Left ventricle myocardium inferior (tissue), 1 donor: Measurements from ENCODE around the gene ZNF487. TPM values are rescaled to one million over a fixed set of nuclear protein-coding genes. Genes with fewer than 3 reads are reported as not detected.

Experiments
- DNase-seq: peaks from one replicate; pipeline ENCODE4 v3.0.0-alpha.2; 2020
- H3K27ac ChIP-seq: fragments of 200-600 bp; replicated peaks from 2 replicates; pipeline ENCODE4 v1.8.0; 2021
- H3K27me3 ChIP-seq: fragments of 200-600 bp; 2 replicates; pipeline ENCODE4 v1.8.0; 2021; ENCODE audit warnings: low read depth
- H3K36me3 ChIP-seq: fragments of 200-600 bp; 2 replicates; pipeline ENCODE4 v1.8.0; 2021
- H3K4me1 ChIP-seq: fragments of 200-600 bp; 2 replicates; pipeline ENCODE4 v1.8.0; 2021
- H3K4me3 ChIP-seq: fragments of 200-600 bp; 2 replicates; pipeline ENCODE4 v1.8.0; 2021; ENCODE audit warnings: mild to moderate bottlenecking, moderate library complexity
- H3K9me3 ChIP-seq: fragments of 200-600 bp; replicated peaks from 2 replicates; pipeline ENCODE4 v1.8.0; 2021
- intact Hi-C: fragments of 100-400 bp; cut with micrococcal nuclease; formaldehyde crosslinking; loops from one replicate; pipeline ENCODE4 v1.11.0; 2022
- total RNA-seq: library from RNA; stranded (reverse); fragmentation: NEBNext Ultra II Directional; extraction: Animal tissue kit (Norgen Biotek cat#: 25700); gene quantifications from one replicate; pipeline ENCODE4 v1.2.1, GENCODE V29; 2021
- TF ChIP-seq, protein P1 (sequence below): fragments of 200-600 bp; IDR thresholded peaks from 2 replicates; pipeline ENCODE4 v1.8.0; 2021; ENCODE audit warnings: antibody characterized with exemption, mild to moderate bottlenecking, borderline replicate concordance
- donor health status: DM: no; HTN: yes; CAD: no; lungs with severe emphysema.

ZNF487 gene
- total RNA-seq, 1 donor from 2014 or later, result 2.2 TPM

DNA sequence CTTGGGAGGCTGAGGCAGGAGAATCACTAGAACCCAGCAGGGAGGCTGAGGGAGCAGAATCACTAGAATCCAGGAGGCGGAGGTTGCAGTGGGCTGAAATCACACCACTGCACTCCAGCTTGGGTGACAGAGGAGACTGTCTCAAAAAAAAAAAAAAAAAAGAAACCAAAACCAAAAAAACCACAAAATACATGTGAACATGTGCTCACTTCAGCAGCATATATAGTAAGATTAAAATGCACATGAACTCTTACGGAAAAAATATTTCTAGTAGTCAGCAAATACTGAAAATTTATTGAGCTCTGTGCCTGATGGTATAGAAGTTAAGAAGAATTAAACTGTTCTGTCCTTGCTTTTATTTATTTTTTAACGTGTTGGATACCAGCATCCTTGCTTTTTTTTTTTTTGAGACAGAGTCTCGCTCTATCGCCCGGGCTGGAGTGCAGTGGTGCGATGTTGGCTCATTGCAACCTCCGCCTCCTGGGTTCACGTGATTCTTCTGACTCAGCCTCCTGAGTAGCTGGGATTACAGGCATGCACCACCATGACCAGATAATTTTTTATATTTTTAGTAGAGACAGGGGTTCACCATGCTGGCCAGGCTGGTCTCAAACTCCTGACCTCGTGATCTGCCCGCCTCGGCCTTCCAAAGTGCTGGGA, 9.6 kb upstream of the ZNF487 start:
- intact Hi-C loops, result no loop called here
- no peaks in the 10 kb centered on the region for H3K4me1 ChIP-seq
- no peaks in the 10 kb centered on the region for H3K27me3 ChIP-seq
- no peaks in the 10 kb centered on the region for H3K9me3 ChIP-seq
- no peak overlapping the region for H3K4me3 ChIP-seq
- DNase-seq, result no peak
- TF ChIP-seq, protein P1, sequence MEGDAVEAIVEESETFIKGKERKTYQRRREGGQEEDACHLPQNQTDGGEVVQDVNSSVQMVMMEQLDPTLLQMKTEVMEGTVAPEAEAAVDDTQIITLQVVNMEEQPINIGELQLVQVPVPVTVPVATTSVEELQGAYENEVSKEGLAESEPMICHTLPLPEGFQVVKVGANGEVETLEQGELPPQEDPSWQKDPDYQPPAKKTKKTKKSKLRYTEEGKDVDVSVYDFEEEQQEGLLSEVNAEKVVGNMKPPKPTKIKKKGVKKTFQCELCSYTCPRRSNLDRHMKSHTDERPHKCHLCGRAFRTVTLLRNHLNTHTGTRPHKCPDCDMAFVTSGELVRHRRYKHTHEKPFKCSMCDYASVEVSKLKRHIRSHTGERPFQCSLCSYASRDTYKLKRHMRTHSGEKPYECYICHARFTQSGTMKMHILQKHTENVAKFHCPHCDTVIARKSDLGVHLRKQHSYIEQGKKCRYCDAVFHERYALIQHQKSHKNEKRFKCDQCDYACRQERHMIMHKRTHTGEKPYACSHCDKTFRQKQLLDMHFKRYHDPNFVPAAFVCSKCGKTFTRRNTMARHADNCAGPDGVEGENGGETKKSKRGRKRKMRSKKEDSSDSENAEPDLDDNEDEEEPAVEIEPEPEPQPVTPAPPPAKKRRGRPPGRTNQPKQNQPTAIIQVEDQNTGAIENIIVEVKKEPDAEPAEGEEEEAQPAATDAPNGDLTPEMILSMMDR, result no peak
- no peaks in the 10 kb centered on the region for H3K36me3 ChIP-seq
- H3K27ac ChIP-seq, result no peak overlapping the region

DNA sequence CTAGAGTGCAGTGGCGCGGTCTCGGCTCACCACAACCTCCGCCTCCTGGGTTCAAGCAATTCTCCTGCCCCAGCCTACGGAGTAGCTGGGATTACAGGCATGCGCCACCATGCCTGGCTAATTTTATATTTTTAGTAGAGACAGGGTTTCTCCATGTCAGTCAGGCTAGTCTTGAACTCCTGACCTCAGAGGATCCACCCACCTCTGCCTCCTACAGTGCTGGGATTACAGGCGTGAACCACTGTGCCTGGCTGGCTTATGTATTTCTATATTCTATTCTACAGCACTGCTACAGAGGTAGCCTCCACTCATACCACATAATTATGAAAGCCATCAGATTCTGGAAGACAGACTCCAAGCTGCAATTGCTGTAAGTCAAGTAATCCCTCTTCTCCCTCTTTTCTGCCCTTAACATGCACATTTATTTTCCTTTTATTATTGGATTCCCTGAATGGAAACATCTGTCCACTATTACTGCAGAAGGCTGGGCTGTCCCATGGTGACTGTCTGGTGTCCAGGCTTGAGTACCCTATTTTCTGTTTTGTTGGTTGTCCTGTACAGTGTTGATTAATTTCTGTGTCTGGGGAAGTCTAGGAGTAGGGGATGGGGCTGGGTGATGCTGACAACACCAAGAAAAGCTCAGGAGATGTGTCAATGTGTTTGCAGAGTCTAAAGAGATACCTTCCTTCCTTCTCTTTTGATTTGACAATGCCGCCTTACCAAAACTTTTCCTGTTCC, 5.8 kb upstream of the ZNF487 start:
- Histone ChIP-seq H3K27ac (no peak overlapping the region), H3K36me3 (no peaks in the 10 kb centered on the region), H3K4me3 (no peak overlapping the region), H3K9me3 (no peaks in the 10 kb centered on the region), H3K4me1 (peaks cover 13% of the 10 kb centered on the region), H3K27me3 (no peaks in the 10 kb centered on the region)
- intact Hi-C loops, result no loop called here
- DNase-seq, result no peak
- TF ChIP-seq, protein P1, result no peak

DNA sequence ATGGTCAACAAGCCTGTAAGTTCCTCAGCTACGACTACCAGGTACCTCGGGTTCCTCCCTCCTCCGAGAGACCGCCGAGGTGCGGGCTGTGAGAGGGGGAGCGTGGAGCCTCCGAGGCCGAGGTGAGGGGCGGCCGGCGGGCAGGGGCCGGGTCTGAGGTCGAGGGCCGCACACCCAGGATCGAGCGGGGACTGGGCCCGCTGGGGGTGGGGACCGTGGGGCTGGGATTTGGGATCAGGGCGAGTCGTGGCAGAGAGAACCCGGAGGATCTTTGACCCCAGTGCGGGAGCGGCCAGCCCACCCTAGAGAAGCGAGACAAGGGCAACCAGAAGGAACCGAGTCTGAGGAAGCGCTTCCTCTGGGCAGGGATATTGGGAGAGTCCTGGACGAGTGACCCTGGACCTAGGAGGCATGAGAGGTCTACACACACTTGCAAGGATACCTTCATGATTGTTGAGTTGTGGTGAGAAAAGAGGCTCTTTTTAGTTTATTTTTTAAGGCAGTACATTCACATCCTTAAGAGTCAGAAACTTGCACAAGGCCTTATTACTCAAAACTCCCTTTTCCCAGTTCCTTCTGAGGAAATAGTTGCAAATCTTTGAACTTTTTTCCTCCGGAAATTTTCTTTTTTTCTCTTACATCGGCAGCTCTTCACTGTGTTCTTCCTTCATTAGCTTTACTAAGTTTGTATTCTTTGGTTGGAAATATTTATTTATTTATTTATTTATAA, 395 bp downstream of the ZNF487 start:
- no peaks in the 10 kb centered on the region for H3K9me3 ChIP-seq
- no peaks in the 10 kb centered on the region for H3K36me3 ChIP-seq
- H3K27ac ChIP-seq, result peak overlapping the region; percentile 95
- TF ChIP-seq, protein P1, result no peak
- no peak for DNase-seq
- peaks cover 29% of the 10 kb centered on the region for H3K4me1 ChIP-seq
- peak overlapping the region; percentile 81 for H3K4me3 ChIP-seq
- intact Hi-C loops, result loop anchor here (5.0 kb wide), 1 partner anchor 45 kb away; no protein-coding TSS in a partner anchor
- no peaks in the 10 kb centered on the region for H3K27me3 ChIP-seq

DNA sequence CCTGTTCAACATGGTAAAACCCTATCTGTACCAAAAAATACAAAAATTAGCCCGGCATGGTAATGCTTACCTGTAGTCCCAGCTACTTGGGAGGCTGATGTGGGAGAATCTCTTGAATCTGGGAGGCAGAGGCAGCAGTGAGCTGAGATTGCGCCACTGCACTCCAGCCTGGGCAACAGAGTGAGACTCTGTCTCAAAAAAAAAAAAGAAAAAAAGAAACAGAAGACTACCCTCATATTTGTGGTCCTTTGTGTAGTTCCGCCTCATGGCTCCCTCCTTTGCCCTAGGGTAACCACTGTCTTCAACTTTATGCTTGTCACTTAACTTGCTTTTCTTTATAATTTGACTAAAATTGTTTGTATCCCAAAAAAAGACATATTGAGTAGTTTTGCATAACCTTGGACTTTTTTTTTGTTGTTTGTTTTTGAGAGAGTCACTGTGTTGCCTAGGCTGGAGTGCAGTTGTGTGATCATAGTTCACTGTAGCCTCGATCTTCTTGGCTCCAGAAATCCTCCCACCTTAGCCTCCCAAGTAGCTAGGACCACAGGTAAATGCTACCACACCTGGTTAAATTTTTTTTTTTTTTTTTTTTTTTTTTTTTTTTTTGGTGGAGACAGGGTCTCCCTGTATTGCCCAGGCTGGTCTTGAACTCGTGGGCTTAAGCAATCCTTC, 3.7 kb downstream of the ZNF487 start:
- Histone ChIP-seq H3K9me3 (no peaks in the 10 kb centered on the region), H3K27ac (no peak overlapping the region), H3K36me3 (no peaks in the 10 kb centered on the region), H3K4me1 (peaks cover 21% of the 10 kb centered on the region), H3K4me3 (no peak overlapping the region), H3K27me3 (no peaks in the 10 kb centered on the region)
- no peak for DNase-seq
- intact Hi-C loops, result no loop called here
- TF ChIP-seq, protein P1, result no peak

DNA sequence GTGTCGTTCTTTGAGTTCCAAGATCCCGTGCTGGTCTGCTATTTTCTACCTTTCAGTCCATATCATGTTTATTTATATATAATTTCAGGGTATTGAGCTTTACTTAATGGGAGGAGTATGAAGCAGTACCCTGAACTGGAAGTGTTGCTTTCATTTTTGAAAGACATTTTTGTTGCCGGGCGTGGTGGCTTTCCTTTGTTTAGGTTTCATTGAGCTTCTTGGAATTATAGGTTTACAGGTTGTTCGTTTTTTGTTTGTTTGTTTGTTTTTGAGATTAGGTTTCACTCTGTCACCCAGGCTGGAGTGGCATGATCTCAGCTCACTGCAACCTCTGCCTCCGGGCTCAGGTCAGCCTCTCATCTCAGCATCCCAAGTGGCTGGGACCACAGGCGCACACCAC, 7.4 kb downstream of the ZNF487 start:
- TF ChIP-seq, protein P1, result no peak
- no peak overlapping the region for H3K4me3 ChIP-seq
- H3K9me3 ChIP-seq, result no peaks in the 10 kb centered on the region
- no peak for DNase-seq
- H3K4me1 ChIP-seq, result no peaks in the 10 kb centered on the region
- no peak overlapping the region for H3K27ac ChIP-seq
- intact Hi-C loops, result no loop called here
- no peaks in the 10 kb centered on the region for H3K36me3 ChIP-seq
- H3K27me3 ChIP-seq, result no peaks in the 10 kb centered on the region
